ENCODE results near the gene TAS2R14.

TAS2R14 gene

GRCh38 chr12:10904686-10905085 lies 34.4 kb downstream of the TAS2R14 start:
- no peak for DNase-seq (ENCODE audit: low spot score)

- no peak for DNase-seq (ENCODE audit: low spot score)
Observed at GRCh38 chr12:10901427-10901826, 37.6 kb downstream of the TAS2R14 start.

- DNase-seq (ENCODE audit: low spot score), result no peak
Observed at GRCh38 chr12:10900972-10901371, 38.1 kb downstream of the TAS2R14 start.

- no peak for DNase-seq (ENCODE audit: low spot score)
Observed at GRCh38 chr12:10900530-10900929, 38.5 kb downstream of the TAS2R14 start.

GRCh38 chr12:10896854-10897253 lies 42.2 kb downstream of the TAS2R14 start:
- no peak for DNase-seq (ENCODE audit: low spot score)

GRCh38 chr12:10891937-10892336 lies 47.1 kb downstream of the TAS2R14 start:
- DNase-seq (ENCODE audit: low spot score), result no peak

- DNase-seq (ENCODE audit: low spot score), result no peak
Observed at GRCh38 chr12:10889226-10889625, 49.8 kb downstream of the TAS2R14 start.
